ENCODE data around the gene ASB15.

Gene ASB15

GRCh38 chr7:123647106-123647730 lies 45.6 kb downstream of the ASB15 start:
- no peaks in the 10 kb centered on the region for H3K9me3 ChIP-seq (ENCODE audit: control insufficient read depth, insufficient read depth, low read depth, low read length)
- ChIA-PET POLR2A (interaction anchor here (0.7 kb wide), 2 partner anchors 8 to 217 kb away, joined by 4 to 5 read pairs; partner anchors contain the start of gene LMOD2), CTCF (interaction anchor here (2.0 kb wide), 1 partner anchor 66 kb away, joined by 4 read pairs; no protein-coding TSS in a partner anchor)
- H3K27ac ChIP-seq (ENCODE audit: extremely low read depth, low read depth, low read length): no peak overlapping the region
- peaks cover 9% of the 10 kb centered on the region for H3K4me1 ChIP-seq (ENCODE audit: control insufficient read depth, insufficient read depth, low read length)
- no peak for TF ChIP-seq ZFHX2 (tag by site-specific recombination; conservative IDR thresholded peaks at IDR 0.05)
- no peak for TF ChIP-seq REST (tag by site-specific recombination; IDR thresholded peaks at IDR 0.05)
- TF ChIP-seq ZNF112 (tag by site-specific recombination; IDR thresholded peaks at IDR 0.05): no peak
- TF ChIP-seq ZNF292 (tag by site-specific recombination; IDR thresholded peaks at IDR 0.05; ENCODE audit: borderline replicate concordance, low read depth): no peak
- no peak for TF ChIP-seq ZNF18 (tag by site-specific recombination; IDR thresholded peaks at IDR 0.05)
- no peak for TF ChIP-seq ZNF530 (tag by site-specific recombination; IDR thresholded peaks at IDR 0.05; ENCODE audit: low read depth)
- no peak for TF ChIP-seq ZNF639 (tag by site-specific recombination; IDR thresholded peaks at IDR 0.05)
- TF ChIP-seq CTCF (tag by site-specific recombination; IDR thresholded peaks at IDR 0.05): no peak
- no peak for TF ChIP-seq ZNF830 (tag by site-specific recombination; IDR thresholded peaks at IDR 0.05; ENCODE audit: low read depth)
- TF ChIP-seq ZFP3 (tag by site-specific recombination; IDR thresholded peaks at IDR 0.05; ENCODE audit: low read depth): no peak
- TF ChIP-seq ZBTB21 (tag by site-specific recombination; IDR thresholded peaks at IDR 0.05): no peak
- TF ChIP-seq ZNF266 (tag by site-specific recombination; IDR thresholded peaks at IDR 0.05; ENCODE audit: low read depth): no peak
- no peak for TF ChIP-seq ZNF645 (tag by site-specific recombination; IDR thresholded peaks at IDR 0.05)
- TF ChIP-seq SCRT2 (tag by site-specific recombination; IDR thresholded peaks at IDR 0.05): no peak
- no peak for TF ChIP-seq TCF7L2 (IDR thresholded peaks at IDR 0.05; ENCODE audit: borderline replicate concordance, low read depth, low read length)
- TF ChIP-seq GLI2 (tag by site-specific recombination; IDR thresholded peaks at IDR 0.05; ENCODE audit: borderline replicate concordance, low read depth): no peak
- no peak for TF ChIP-seq ZBTB49 (tag by site-specific recombination; IDR thresholded peaks at IDR 0.05; ENCODE audit: low read depth)
- H3K4me3 ChIP-seq (ENCODE audit: low read depth, low read length): no peak overlapping the region
- no peaks in the 10 kb centered on the region for H3K36me3 ChIP-seq (ENCODE audit: control insufficient read depth in 2 of 2, insufficient read depth in 1 of 2, low read length in 2 of 2)

Data from HEK293 (cell line).